ENCODE data around the gene HINT1.
"Not testable (repeated sequence)": the region's sequence is repeated elsewhere in the genome, so short reads cannot be mapped to it uniquely, and the experiment has no call there.

The HINT1 gene

GRCh38 chr5:131165119-131165727 is at the start of gene HINT1:
Gene HINT1 (minus strand): TSS chr5:131165256. CDS start chr5:131165205, 51 bp downstream.
- DNase-seq, result peak; percentile 85

GRCh38 chr5:131214609-131215227 is 49.7 kb upstream of the HINT1 start:
- no peak for DNase-seq

- DNase-seq, result no peak
Measured at GRCh38 chr5:131212471-131213021, 47.5 kb upstream of the HINT1 start.

- DNase-seq, result no peak
Measured at GRCh38 chr5:131211669-131212068, 46.6 kb upstream of the HINT1 start.

- DNase-seq, result no peak
Measured at GRCh38 chr5:131210151-131210510, 45.1 kb upstream of the HINT1 start.

GRCh38 chr5:131209506-131210150 is 44.6 kb upstream of the HINT1 start:
- no peak for DNase-seq

GRCh38 chr5:131209175-131209505 is 44.1 kb upstream of the HINT1 start:
- DNase-seq, result no peak

GRCh38 chr5:131206772-131207171 is 41.7 kb upstream of the HINT1 start:
- no peak for DNase-seq

- no peak for DNase-seq
Measured at GRCh38 chr5:131206061-131206460, 41.0 kb upstream of the HINT1 start.

- DNase-seq, result no peak
Measured at GRCh38 chr5:131204964-131205363, 39.9 kb upstream of the HINT1 start.

GRCh38 chr5:131200560-131200959 is 35.5 kb upstream of the HINT1 start:
- no peak for DNase-seq

GRCh38 chr5:131198625-131199024 is 33.6 kb upstream of the HINT1 start:
- no peak for DNase-seq

- DNase-seq, result no peak
Measured at GRCh38 chr5:131196331-131196730, 31.3 kb upstream of the HINT1 start.

- DNase-seq, result no peak
Measured at GRCh38 chr5:131195696-131196095, 30.6 kb upstream of the HINT1 start.

- DNase-seq, result no peak
Measured at GRCh38 chr5:131194725-131195124, 29.7 kb upstream of the HINT1 start.

GRCh38 chr5:131193897-131194296 is 28.8 kb upstream of the HINT1 start:
- DNase-seq, result not testable (repeated sequence)

GRCh38 chr5:131193106-131193505 is 28.1 kb upstream of the HINT1 start:
- DNase-seq, result no peak

- no peak for DNase-seq
Measured at GRCh38 chr5:131186561-131187256, 21.7 kb upstream of the HINT1 start.

- DNase-seq, result no peak
Measured at GRCh38 chr5:131185523-131186104, 20.6 kb upstream of the HINT1 start.

GRCh38 chr5:131182839-131183238 is 17.8 kb upstream of the HINT1 start:
- no peak for DNase-seq

GRCh38 chr5:131180407-131180806 is 15.4 kb upstream of the HINT1 start:
- DNase-seq, result no peak

GRCh38 chr5:131171276-131171810 is 6.3 kb upstream of the HINT1 start:
- DNase-seq, result no peak

Data from GOT3 (cell line).